Loucy (cell line): ENCODE data around the gene SLC35E1.

ENCODE experiments used
- H2AFZ ChIP-seq: fragments of 200-600 bp; sonication (generic); 2 replicates; pipeline ENCODE4 v1.6.0; 2016; ENCODE audit warnings: antibody characterized with exemption, mild to moderate bottlenecking, low read length, moderate library complexity
- H3F3A ChIP-seq: fragments of 200-600 bp; 2 replicates; pipeline ENCODE4 v1.6.0; 2016; ENCODE audit warnings: antibody characterized with exemption, low read depth, mild to moderate bottlenecking
- H3K27me3 ChIP-seq: fragments of 200-600 bp; sonication (generic); 2 replicates; pipeline ENCODE4 v1.6.1; 2014; ENCODE audit warnings: low read length, mild to moderate bottlenecking; ENCODE audit not compliant: insufficient read depth, poor library complexity, severe bottlenecking
- H3K36me3 ChIP-seq: fragments of 200-600 bp; sonication (generic); 2 replicates; pipeline ENCODE4 v1.6.1; 2016; ENCODE audit warnings: low read length; ENCODE audit not compliant: insufficient read depth
- H3K4me1 ChIP-seq: fragments of 200-600 bp; sonication (generic); 2 replicates; pipeline ENCODE4 v1.5.1; 2014; ENCODE audit warnings: low read length, mild to moderate bottlenecking; ENCODE audit not compliant: insufficient read depth, poor library complexity, severe bottlenecking
- H3K4me2 ChIP-seq: fragments of 200-600 bp; sonication (generic); 2 replicates; pipeline ENCODE4 v1.6.0; 2014; ENCODE audit warnings: antibody characterized with exemption, low read length, low read depth, mild to moderate bottlenecking; ENCODE audit not compliant: poor library complexity, severe bottlenecking
- H3K4me3 ChIP-seq: fragments of 200-600 bp; sonication (generic); 2 replicates; pipeline ENCODE4 v1.5.1; 2014; ENCODE audit warnings: low read length, mild to moderate bottlenecking, mixed read lengths; ENCODE audit not compliant: poor library complexity, severe bottlenecking
- H3K79me2 ChIP-seq: fragments of 200-600 bp; sonication (generic); 2 replicates; pipeline ENCODE4 v1.6.1; 2014; ENCODE audit warnings: low read length; ENCODE audit not compliant: insufficient read depth
- H3K9ac ChIP-seq: fragments of 200-600 bp; sonication (generic); 2 replicates; pipeline ENCODE4 v1.6.0; 2014; ENCODE audit warnings: mild to moderate bottlenecking, low read depth, low read length, moderate library complexity; ENCODE audit not compliant: poor library complexity, severe bottlenecking
- H3K9me2 ChIP-seq: fragments of 200-600 bp; sonication (generic); replicated peaks from 2 replicates; pipeline ENCODE4 v1.6.1; 2016; ENCODE audit warnings: low read depth, low read length, mixed read lengths
- H3K9me3 ChIP-seq: fragments of 200-600 bp; sonication (generic); 2 replicates; pipeline ENCODE4 v1.6.1; 2014; ENCODE audit warnings: mild to moderate bottlenecking, antibody characterized with exemption, low read length, low read depth; ENCODE audit not compliant: insufficient read depth
- H4K20me1 ChIP-seq: fragments of 200-600 bp; sonication (generic); 2 replicates; pipeline ENCODE4 v1.6.0; 2014; ENCODE audit warnings: antibody characterized with exemption, low read length, mild to moderate bottlenecking; ENCODE audit not compliant: insufficient read depth, poor library complexity, severe bottlenecking
- EZH2phosphoT487 ChIP-seq: fragments of 200-600 bp; IDR thresholded peaks from 2 replicates; pipeline ENCODE4 v1.6.1; 2018; ENCODE audit warnings: antibody characterized with exemption, mild to moderate bottlenecking, moderate library complexity, borderline replicate concordance
- TF ChIP-seq, protein P1 (sequence below): fragments of 200-600 bp; sonication (generic); conservative IDR thresholded peaks from 2 replicates; pipeline ENCODE4 v1.5.1; 2014; ENCODE audit warnings: mild to moderate bottlenecking, antibody characterized with exemption, low read length

SLC35E1 gene

DNA sequence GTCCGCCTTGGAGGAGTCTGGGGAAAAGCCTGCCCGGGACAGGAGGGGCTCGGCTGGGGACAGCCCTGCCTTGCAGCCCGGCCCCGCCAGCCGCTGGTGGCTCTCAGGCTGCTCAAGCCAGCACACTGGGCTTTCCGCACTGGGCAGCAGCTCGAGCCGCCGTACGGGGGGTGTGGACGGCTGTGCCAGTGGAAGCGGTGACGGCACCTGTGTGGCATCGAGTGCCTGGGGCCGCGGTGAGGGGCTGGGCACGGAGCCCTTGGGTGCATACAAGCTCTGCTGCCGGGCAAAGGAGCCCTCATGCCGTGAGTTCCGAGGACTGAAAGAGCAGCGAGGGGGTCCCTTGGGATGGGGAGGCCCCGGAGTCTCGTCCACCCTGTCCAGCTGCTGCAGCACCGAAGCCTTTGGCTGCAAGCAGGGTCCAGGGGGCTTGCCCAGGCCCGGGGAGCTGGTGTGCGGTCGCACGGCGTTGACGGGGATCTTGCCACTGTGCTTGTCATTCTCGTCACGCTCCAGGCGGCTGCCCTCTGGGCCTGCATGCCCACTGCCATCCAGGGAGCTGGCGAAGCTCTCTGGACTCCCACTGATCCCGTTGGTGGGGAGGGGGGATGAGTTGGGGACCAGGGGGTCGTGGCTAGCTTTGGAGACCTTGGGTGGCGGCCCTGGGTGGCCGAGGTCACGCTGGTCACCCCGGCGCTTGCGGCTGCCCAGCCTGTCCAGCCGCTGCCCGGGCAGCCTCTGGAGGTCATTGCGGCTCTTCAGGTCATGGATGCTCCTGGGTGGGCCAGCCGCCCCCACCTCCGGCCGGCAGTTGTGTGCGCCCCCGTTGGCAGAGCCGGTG, 4.7 kb upstream of the SLC35E1 start:
- no peaks in the 10 kb centered on the region for H3K27me3 ChIP-seq
- H3F3A ChIP-seq: no peaks in the 10 kb centered on the region
- no peaks in the 10 kb centered on the region for H3K9me2 ChIP-seq
- H2AFZ ChIP-seq: no peak overlapping the region
- peaks cover 43% of the 10 kb centered on the region; the same call in 1 of the 2 replicates for H3K36me3 ChIP-seq
- H3K4me3 ChIP-seq: no peak overlapping the region
- no peak overlapping the region for H3K4me2 ChIP-seq
- no peaks in the 10 kb centered on the region for H3K9me3 ChIP-seq
- peaks cover 49% of the 10 kb centered on the region for H4K20me1 ChIP-seq
- H3K79me2 ChIP-seq: peaks cover 95% of the 10 kb centered on the region
- no peak for TF ChIP-seq EZH2phosphoT487
- H3K4me1 ChIP-seq: peaks cover 25% of the 10 kb centered on the region
- no peak overlapping the region for H3K9ac ChIP-seq

DNA sequence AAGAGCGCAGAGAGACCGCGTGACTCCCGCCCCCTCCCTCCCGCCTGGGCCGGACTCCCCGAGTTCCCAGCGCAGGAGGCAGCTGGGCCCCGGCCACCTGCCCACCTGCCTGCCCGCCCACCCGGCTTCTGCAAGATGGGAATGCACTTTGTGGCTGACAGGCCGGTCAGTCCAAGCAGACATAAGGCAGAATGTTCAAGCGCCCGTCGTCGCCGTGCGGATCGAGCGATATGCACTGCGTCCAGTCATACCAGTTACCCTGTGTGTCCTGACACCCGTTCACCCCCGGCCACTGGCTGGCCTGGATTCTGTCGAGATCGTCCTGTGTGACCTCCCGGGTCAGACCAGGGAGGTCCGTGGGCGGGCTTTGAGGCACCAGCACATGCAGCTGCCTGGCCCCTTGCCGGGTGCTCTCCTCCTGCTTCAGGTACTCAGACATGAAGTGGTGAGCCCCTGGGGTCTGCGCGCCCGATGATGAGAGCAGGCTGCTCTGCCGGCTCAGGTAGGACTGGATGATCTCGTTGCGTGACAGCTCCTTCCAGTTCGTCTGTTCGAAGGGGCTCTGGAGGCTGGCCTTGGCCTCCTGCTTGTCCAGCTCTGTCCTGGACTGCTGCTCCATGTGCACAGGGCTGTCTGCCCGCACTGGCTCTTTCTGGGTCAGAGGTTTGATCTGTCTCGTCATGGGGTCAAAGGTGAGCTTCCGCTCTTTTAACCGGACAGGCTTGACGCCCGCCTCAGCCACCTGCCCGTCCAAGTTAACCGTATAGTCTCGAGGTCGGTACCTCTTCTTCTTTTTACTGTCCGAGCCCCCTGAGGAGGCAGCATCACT, 3.9 kb upstream of the SLC35E1 start:
- Histone ChIP-seq H3K4me1 (peaks cover 28% of the 10 kb centered on the region), H4K20me1 (peaks cover 49% of the 10 kb centered on the region), H3F3A (no peaks in the 10 kb centered on the region), H3K4me3 (no peak overlapping the region), H3K9ac (no peak overlapping the region), H3K9me2 (no peaks in the 10 kb centered on the region), H2AFZ (no peak overlapping the region), H3K4me2 (no peak overlapping the region), H3K9me3 (no peaks in the 10 kb centered on the region), H3K79me2 (peaks cover 95% of the 10 kb centered on the region), H3K27me3 (no peaks in the 10 kb centered on the region), H3K36me3 (peaks cover 43% of the 10 kb centered on the region; the same call in 1 of the 2 replicates)
- no peak for TF ChIP-seq EZH2phosphoT487
- TF ChIP-seq, protein P1, sequence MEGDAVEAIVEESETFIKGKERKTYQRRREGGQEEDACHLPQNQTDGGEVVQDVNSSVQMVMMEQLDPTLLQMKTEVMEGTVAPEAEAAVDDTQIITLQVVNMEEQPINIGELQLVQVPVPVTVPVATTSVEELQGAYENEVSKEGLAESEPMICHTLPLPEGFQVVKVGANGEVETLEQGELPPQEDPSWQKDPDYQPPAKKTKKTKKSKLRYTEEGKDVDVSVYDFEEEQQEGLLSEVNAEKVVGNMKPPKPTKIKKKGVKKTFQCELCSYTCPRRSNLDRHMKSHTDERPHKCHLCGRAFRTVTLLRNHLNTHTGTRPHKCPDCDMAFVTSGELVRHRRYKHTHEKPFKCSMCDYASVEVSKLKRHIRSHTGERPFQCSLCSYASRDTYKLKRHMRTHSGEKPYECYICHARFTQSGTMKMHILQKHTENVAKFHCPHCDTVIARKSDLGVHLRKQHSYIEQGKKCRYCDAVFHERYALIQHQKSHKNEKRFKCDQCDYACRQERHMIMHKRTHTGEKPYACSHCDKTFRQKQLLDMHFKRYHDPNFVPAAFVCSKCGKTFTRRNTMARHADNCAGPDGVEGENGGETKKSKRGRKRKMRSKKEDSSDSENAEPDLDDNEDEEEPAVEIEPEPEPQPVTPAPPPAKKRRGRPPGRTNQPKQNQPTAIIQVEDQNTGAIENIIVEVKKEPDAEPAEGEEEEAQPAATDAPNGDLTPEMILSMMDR: no peak

DNA sequence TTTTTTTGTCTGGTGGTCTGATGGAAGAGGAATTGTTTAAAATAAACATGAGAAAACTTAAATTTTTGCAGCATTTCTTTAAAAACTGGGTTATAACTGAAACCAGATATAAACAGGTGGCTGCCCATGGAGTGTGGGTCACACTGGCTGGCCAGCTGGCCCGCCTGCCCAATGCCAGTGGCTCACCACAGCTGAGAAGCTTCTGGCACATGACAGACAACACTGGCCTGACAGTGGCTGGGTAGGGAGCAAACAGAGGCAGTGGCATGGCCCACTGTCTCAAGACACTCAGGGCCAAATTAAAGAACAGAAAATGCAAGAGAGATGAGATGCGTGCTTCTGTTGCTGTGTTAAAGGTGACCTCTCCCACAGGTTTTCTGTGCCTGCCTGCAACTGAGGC, 3.1 kb upstream of the SLC35E1 start:
- Histone ChIP-seq H3F3A (no peaks in the 10 kb centered on the region), H3K9ac (no peak overlapping the region), H4K20me1 (peaks cover 48% of the 10 kb centered on the region), H3K36me3 (peaks cover 43% of the 10 kb centered on the region; the same call in 1 of the 2 replicates), H3K4me3 (no peak overlapping the region), H3K4me1 (peaks cover 34% of the 10 kb centered on the region), H3K27me3 (no peaks in the 10 kb centered on the region), H3K9me2 (no peaks in the 10 kb centered on the region), H3K4me2 (no peak overlapping the region), H3K9me3 (no peaks in the 10 kb centered on the region), H3K79me2 (peaks cover 95% of the 10 kb centered on the region), H2AFZ (no peak overlapping the region)
- no peak for TF ChIP-seq EZH2phosphoT487
- TF ChIP-seq, protein P1: no peak
